CD4-positive, CD25-positive, alpha-beta regulatory T cell (primary cell): Measurements from ENCODE around the gene FSTL3. TPM values are rescaled to one million over a fixed set of nuclear protein-coding genes. Genes with fewer than 3 reads are reported as not detected.
A peak's percentile ranks its signal among the peaks of the same experiment; 100 is the strongest.
"Not testable (repeated sequence)": the region's sequence is repeated elsewhere in the genome, so short reads cannot be mapped to it uniquely, and the experiment has no call there.

Experiments used
- ATAC-seq, 2 donors: fragments of 150-1000 bp; cut with Tn5 transposase; one replicate each; pipeline ENCODE4 v1.10.0; 2021; ENCODE audit warnings: low read depth in 2 of 2, moderate number of reproducible peaks in 2 of 2, moderate library complexity in 1 of 2
- DNase-seq, 3 donors: peaks; one replicate each; pipeline versions ENCODE4 v3.0.0 to v3.0.0-alpha.2; 2012 to 2022; ENCODE audit warnings: mixed read lengths in 1 of 3
- H3K27ac ChIP-seq: one replicate; pipeline ENCODE4 v1.7.0; 2013; ENCODE audit warnings: mild to moderate bottlenecking, low read length; ENCODE audit not compliant: insufficient read depth, poor library complexity, severe bottlenecking
- H3K27me3 ChIP-seq: one replicate; pipeline ENCODE4 v1.7.0; 2013; ENCODE audit warnings: low read length; ENCODE audit not compliant: control insufficient read depth, insufficient read depth
- H3K36me3 ChIP-seq: one replicate; pipeline ENCODE4 v1.7.0; 2013; ENCODE audit warnings: mild to moderate bottlenecking, low read length, moderate library complexity; ENCODE audit not compliant: control insufficient read depth, insufficient read depth
- H3K4me1 ChIP-seq: 2 replicates; pipeline ENCODE4 v1.7.0; 2013; ENCODE audit warnings: mild to moderate bottlenecking, low read length; ENCODE audit not compliant: insufficient read depth, control insufficient read depth, poor library complexity, severe bottlenecking
- H3K4me3 ChIP-seq: one replicate; pipeline ENCODE4 v1.7.0; 2013; ENCODE audit warnings: low read depth, mild to moderate bottlenecking, low read length, moderate library complexity
- H3K9me3 ChIP-seq, 2 experiments: 1 replicate in 1 of 2; 2 replicates in 1 of 2; pipeline ENCODE4 v1.7.0; 2013; ENCODE audit warnings: low read length in 2 of 2, mild to moderate bottlenecking in 1 of 2, moderate library complexity in 1 of 2; ENCODE audit not compliant: control insufficient read depth in 2 of 2
- H3K27ac Mint-ChIP-seq, 3 donors: one replicate each; pipeline ENCODE4 v1.8.0; 2020 to 2022; ENCODE audit warnings: mild to moderate bottlenecking in 3 of 3, mixed read lengths in 3 of 3, moderate library complexity in 2 of 3
- H3K27me3 Mint-ChIP-seq: one replicate; pipeline ENCODE4 v1.8.0; 2022; ENCODE audit warnings: mild to moderate bottlenecking, mixed read lengths
- H3K36me3 Mint-ChIP-seq: one replicate; pipeline ENCODE4 v1.8.0; 2020; ENCODE audit warnings: mixed read lengths
- H3K4me1 Mint-ChIP-seq, 4 donors: one replicate each; pipeline ENCODE4 v1.8.0; 2020 to 2022; ENCODE audit warnings: mixed read lengths in 4 of 4, mild to moderate bottlenecking in 1 of 4
- H3K4me3 Mint-ChIP-seq, 4 donors: one replicate each; pipeline ENCODE4 v1.8.0; 2020 to 2022; ENCODE audit warnings: mild to moderate bottlenecking in 4 of 4, mixed read lengths in 4 of 4, moderate library complexity in 3 of 4
- H3K9me3 Mint-ChIP-seq, 7 donors: one replicate each; pipeline ENCODE4 v1.8.0; 2020 to 2022; ENCODE audit warnings: mixed read lengths in 7 of 7, mild to moderate bottlenecking in 3 of 7, moderate library complexity in 2 of 7
- polyA plus RNA-seq, 4 donors: library from polyadenylated mRNA; unstranded; fragments of 300-500 nt; fragmentation: Illumina TruSeq; gene quantifications; one replicate each; pipeline ENCODE4 v1.2.3, GENCODE V29; 2021
- total RNA-seq: library from RNA; stranded (reverse); gene quantifications from one replicate; pipeline ENCODE4 v1.2.3, GENCODE V29; 2022

FSTL3 gene
- total and polyA plus RNA-seq, 5 donors from 2014 or later, result 0.55 to 2.1 (median 0.64) TPM

DNA sequence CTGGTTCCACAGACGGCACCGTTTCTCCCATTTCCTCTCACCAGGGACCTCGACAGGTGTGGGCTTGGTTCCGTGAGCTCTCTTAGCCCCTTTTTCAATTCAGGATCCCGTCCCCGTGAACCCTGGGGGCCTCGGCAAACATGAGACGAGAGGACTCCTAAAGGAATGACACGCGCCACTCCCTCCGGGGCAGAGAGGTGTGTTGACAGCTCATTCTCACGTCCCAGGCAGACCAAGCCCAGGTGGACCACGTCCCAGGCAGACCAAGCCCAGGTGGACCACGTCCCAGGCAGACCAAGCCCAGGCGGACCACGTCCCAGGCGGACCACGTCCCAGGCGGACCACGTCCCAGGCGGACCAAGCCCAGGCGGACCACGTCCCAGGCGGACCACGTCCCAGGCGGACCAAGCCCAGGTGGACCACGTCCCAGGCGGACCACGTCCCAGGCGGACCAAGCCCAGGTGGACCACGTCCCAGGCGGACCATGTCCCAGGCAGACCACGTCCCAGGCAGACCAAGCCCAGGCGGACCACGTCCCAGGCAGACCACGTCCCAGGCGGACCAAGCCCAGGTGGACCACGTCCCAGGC lies 9.1 kb upstream of the FSTL3 start:
- peaks cover 0 to 18% (median 6%) of the 10 kb centered on the region in 4 donors for H3K4me1 Mint-ChIP-seq
- not testable (repeated sequence) for H3K36me3 Mint-ChIP-seq, H3K27ac ChIP-seq, H3K4me3 ChIP-seq, H3K27me3 ChIP-seq, H3K36me3 ChIP-seq, H3K27ac Mint-ChIP-seq, DNase-seq, ATAC-seq, H3K9me3 ChIP-seq, H3K9me3 Mint-ChIP-seq
- H3K4me3 Mint-ChIP-seq, result peak overlapping the region in 2 of 4 donors; percentile 43 to 77
- peaks cover 14% of the 10 kb centered on the region for H3K4me1 ChIP-seq
- peaks cover 17% of the 10 kb centered on the region for H3K27me3 Mint-ChIP-seq

DNA sequence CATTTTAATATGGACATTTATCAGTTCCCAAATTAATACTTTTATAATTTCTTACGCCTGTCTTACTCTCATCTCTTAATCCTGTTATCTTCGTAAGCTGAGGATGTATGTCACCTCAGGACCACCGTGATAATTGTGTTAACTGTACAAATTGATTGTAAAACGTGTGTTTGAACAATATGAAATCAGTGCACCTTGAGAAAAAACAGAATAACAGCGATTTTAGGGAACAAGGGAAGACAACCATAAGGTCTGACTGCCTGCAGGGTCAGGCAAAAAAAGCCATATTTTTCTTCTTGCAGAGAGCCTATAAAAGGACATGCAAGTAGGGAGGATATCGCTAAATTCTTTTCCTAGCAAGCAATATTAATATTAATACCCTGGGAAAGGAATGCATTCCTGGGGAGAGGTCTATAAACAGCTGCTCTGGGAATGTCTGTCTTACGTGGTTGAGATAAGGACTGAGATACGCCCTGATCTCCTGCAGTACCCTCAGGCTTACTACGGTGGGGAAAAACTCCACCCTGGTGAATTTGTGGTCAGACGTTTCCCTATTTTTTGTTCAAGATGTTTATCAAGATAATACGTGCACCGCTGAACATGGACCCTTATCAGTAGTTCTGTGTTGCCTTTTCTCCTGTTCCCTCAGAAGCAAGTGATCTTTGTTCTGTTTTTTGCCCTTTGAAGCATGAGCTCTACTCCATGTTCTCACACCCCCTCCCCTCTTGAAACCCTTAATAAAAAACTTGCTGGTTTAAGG lies 7.3 kb upstream of the FSTL3 start:
- H3K9me3 Mint-ChIP-seq, H3K27ac ChIP-seq, H3K9me3 ChIP-seq, H3K4me3 ChIP-seq, ATAC-seq, H3K4me1 ChIP-seq, DNase-seq, H3K27me3 ChIP-seq, H3K36me3 Mint-ChIP-seq, H3K36me3 ChIP-seq, H3K4me3 Mint-ChIP-seq, H3K27ac Mint-ChIP-seq: not testable (repeated sequence)
- peaks cover 24% of the 10 kb centered on the region for H3K27me3 Mint-ChIP-seq
- H3K4me1 Mint-ChIP-seq, result peaks cover 0 to 11% (median 6%) of the 10 kb centered on the region in 4 donors

DNA sequence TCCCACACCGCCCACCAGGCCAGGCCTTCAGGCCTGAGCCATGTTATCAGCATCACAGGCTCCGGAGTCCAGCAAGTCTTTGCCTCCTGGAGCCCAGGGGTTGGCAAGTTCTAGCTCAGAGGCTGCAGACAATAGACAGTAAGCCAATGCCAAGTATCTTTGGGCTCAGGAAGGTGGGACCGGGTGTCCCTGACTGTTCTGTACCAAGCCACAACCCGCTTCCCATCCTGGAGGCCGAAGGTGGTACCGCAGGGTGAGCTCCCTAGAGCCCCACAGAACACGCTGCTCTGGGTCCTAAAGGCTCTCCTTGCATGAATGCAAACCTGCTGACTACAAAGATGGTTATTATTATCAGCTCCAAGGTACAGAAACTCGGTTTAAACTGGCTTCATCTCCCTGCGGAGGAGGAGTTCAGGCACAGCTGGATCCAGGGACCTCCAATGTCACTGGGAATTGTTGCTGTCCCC lies 5.5 kb upstream of the FSTL3 start:
- Histone ChIP-seq H3K27ac (no peak overlapping the region), H3K9me3 (no peaks in the 10 kb centered on the region), H3K36me3 (no peaks in the 10 kb centered on the region), H3K4me1 (no peaks in the 10 kb centered on the region), H3K27me3 (no peaks in the 10 kb centered on the region), H3K4me3 (no peak overlapping the region)
- Mint-ChIP-seq H3K36me3 (no peaks in the 10 kb centered on the region), H3K27ac (no peak overlapping the region), H3K27me3 (peaks cover 24% of the 10 kb centered on the region), H3K9me3 (peaks cover 0 to 3% (median 0%) of the 10 kb centered on the region in 7 donors), H3K4me1 (peaks cover 0 to 4% (median 0%) of the 10 kb centered on the region in 4 donors), H3K4me3 (no peak overlapping the region)
- DNase-seq, result no peak
- ATAC-seq, result no peak

DNA sequence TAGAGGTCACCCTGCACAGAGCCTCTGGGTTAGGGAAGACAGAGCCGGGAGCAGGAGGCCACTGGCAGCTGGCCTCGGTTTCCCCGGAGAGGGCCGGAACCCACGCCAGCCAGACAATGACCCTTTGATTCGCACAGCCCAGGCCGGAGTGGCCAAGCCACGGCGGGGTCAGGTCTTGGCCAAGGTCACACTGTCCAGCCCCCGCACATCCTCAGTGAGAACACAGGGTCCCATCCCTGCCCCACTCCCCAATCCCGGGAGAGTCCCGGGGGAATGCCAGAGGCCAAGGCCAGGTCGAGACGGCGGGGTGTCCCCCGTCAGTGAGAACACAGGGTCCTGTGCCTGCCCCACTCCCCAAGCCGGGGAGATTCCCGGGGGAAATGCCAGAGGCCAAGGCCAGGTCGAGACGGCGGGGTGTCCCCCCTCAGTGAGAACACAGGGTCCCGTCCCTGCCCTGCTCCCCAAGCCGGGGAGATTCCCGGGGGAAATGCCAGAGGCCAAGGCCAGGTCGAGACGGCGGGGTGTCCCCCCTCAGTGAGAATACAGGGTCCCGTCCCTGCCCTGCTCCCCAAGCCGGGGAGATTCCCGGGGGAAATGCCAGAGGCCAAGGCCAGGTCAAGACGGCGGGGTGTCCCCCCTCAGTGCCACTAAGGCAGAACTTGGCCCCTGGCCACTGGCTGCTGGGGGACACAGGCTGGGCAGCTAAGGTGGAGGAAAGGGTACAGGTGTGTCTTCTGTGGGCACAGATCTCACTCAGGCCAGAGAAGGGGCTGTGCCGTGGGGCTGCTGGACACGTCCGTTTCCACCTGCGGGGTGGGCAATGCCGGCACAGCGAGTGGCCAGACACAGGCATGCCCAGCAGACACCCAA lies 1.7 kb upstream of the FSTL3 start:
- Mint-ChIP-seq H3K4me3 (peak overlapping the region in 2 of 4 donors; percentile 8 to 62), H3K4me1 (peaks cover 0 to 10% (median 0%) of the 10 kb centered on the region in 4 donors), H3K9me3 (no peaks in the 10 kb centered on the region), H3K27ac (no peak overlapping the region), H3K27me3 (peaks cover 19% of the 10 kb centered on the region), H3K36me3 (no peaks in the 10 kb centered on the region)
- no peak overlapping the region for H3K4me3 ChIP-seq
- H3K27ac ChIP-seq, result no peak overlapping the region
- H3K36me3 ChIP-seq, result no peaks in the 10 kb centered on the region
- ATAC-seq (no peak), DNase-seq (no peak)
- no peaks in the 10 kb centered on the region for H3K27me3 ChIP-seq
- peaks cover 6% of the 10 kb centered on the region for H3K4me1 ChIP-seq
- no peaks in the 10 kb centered on the region for H3K9me3 ChIP-seq

DNA sequence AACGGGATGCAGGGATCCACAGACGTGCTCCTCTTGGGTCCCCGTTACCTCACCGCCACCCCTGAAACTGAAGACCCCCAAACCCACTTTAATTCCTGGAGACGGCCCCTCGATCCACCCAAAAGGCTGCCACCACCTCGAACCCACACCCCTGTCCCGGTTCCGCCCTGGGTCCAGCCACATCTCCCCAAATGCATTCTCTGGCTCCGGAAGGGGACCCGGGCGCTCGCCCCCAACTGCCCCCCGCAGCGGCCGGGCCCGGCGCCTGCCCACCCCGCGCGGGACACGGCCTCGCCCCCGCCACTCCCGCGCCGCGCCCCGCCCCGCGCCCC lies 219 bp upstream of the FSTL3 start:
- Mint-ChIP-seq H3K4me3 (no peak overlapping the region), H3K27me3 (peaks cover 19% of the 10 kb centered on the region), H3K9me3 (no peaks in the 10 kb centered on the region), H3K27ac (no peak overlapping the region), H3K36me3 (no peaks in the 10 kb centered on the region), H3K4me1 (peaks cover 0 to 14% (median 0%) of the 10 kb centered on the region in 4 donors)
- Histone ChIP-seq H3K9me3 (no peaks in the 10 kb centered on the region), H3K4me3 (no peak overlapping the region), H3K36me3 (no peaks in the 10 kb centered on the region), H3K27ac (no peak overlapping the region), H3K27me3 (no peaks in the 10 kb centered on the region), H3K4me1 (peaks cover 9% of the 10 kb centered on the region)
- ATAC-seq (no peak), DNase-seq (no peak)

DNA sequence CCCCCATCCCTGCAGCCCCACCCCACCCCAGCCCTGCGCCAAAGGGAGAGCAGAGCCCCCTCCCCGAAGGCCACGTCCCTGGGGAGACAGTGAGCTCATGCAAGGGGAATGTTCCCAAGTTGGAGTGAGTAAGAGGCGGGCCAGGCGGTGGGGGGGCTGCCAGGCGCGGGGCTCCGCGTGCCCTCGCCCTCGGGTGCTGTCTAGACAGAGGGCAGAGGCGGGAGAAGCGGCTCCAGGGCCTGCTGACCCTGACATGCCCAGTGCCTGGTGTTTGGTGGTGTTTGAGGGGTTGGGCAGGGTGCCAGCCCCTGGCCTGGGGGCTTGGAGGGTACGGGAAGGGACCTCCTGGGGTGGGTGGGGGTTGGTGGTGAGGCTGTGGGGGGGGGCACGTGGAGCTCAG lies 1.0 kb downstream of the FSTL3 start:
- DNase-seq, result no peak

DNA sequence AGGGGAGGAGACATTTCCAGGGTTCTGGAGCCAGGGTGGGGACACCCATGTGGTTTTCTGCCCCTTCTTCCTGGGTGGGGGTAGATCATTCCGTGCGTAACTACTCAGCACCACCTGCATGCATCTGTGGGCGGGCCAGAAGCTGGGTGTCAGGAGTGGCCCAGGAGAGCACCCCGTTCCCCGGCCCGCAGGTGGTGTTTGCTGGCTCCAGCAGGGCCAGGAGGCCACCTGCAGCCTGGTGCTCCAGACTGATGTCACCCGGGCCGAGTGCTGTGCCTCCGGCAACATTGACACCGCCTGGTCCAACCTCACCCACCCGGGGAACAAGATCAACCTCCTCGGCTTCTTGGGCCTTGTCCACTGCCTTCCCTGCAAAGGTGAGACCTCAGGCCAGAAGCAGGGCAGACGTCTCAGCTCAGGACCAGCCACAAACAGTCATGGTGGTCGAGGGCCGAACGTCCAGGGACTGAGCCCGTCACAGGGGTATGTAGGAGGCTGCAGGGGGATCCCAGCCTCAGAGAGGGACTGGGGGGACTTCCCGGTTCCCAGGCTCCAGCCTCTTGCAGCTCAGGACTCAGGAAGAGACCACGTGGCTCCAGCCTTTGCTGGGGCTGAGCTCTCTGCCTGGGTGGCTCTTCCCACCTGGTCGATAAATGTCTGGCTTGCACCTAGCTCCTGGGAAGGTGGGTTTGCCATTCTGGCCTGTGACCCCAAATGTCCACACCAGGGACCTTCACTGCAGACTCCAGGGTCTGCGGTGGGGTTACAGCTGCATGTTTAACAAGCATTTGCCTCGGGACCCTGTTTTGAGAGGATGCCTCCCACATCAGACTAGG lies 1.6 kb downstream of the FSTL3 start:
- Mint-ChIP-seq H3K27ac (no peak overlapping the region), H3K4me1 (peaks cover 0 to 14% (median 0%) of the 10 kb centered on the region in 4 donors)
- no peak for DNase-seq

More for the DNA sequence above, 1.0 kb downstream of the FSTL3 start:
- no peak overlapping the region for H3K27ac ChIP-seq
- no peaks in the 10 kb centered on the region for H3K9me3 Mint-ChIP-seq
- no peak overlapping the region for H3K4me3 Mint-ChIP-seq
- H3K27me3 ChIP-seq, result no peaks in the 10 kb centered on the region
- no peak for ATAC-seq
- H3K4me1 Mint-ChIP-seq, result peaks cover 0 to 14% (median 0%) of the 10 kb centered on the region in 4 donors
- H3K9me3 ChIP-seq, result no peaks in the 10 kb centered on the region
- no peaks in the 10 kb centered on the region for H3K36me3 Mint-ChIP-seq
- no peak overlapping the region for H3K4me3 ChIP-seq
- H3K36me3 ChIP-seq, result no peaks in the 10 kb centered on the region
- peaks cover 18% of the 10 kb centered on the region for H3K27me3 Mint-ChIP-seq
- H3K27ac Mint-ChIP-seq, result no peak overlapping the region
- H3K4me1 ChIP-seq, result peaks cover 14% of the 10 kb centered on the region

More for the DNA sequence above, 1.6 kb downstream of the FSTL3 start:
- no peaks in the 10 kb centered on the region for H3K9me3 ChIP-seq
- Mint-ChIP-seq H3K36me3 (no peaks in the 10 kb centered on the region), H3K27me3 (peaks cover 15% of the 10 kb centered on the region), H3K9me3 (no peaks in the 10 kb centered on the region), H3K4me3 (peak overlapping the region; percentile 19 to 71 (median 39))
- no peaks in the 10 kb centered on the region for H3K27me3 ChIP-seq
- peaks cover 14% of the 10 kb centered on the region for H3K4me1 ChIP-seq
- no peak overlapping the region for H3K4me3 ChIP-seq
- H3K36me3 ChIP-seq, result no peaks in the 10 kb centered on the region
- H3K27ac ChIP-seq, result no peak overlapping the region
- no peak for ATAC-seq
